KMS-11 (cell line): ENCODE measurements around the gene EFEMP1.

ENCODE experiments used
- H2AFZ ChIP-seq: fragments of 200-600 bp; sonication (generic); 2 replicates; pipeline ENCODE4 v1.6.1; 2016; ENCODE audit warnings: antibody characterized with exemption, mixed run types, low read depth
- H3K27ac ChIP-seq: fragments of 200-600 bp; sonication (generic); 2 replicates; pipeline ENCODE4 v1.6.1; 2016; ENCODE audit warnings: mild to moderate bottlenecking, mixed run types
- H3K27me3 ChIP-seq: fragments of 200-600 bp; sonication (generic); 2 replicates; pipeline ENCODE4 v1.6.1; 2017; ENCODE audit warnings: mild to moderate bottlenecking, low read depth, mixed run types, moderate library complexity; ENCODE audit not compliant: insufficient read depth
- H3K36me3 ChIP-seq: fragments of 200-600 bp; sonication (generic); 2 replicates; pipeline ENCODE4 v1.6.1; 2017; ENCODE audit warnings: mild to moderate bottlenecking, mixed run types; ENCODE audit not compliant: insufficient read depth
- H3K4me1 ChIP-seq: fragments of 200-600 bp; sonication (generic); 2 replicates; pipeline ENCODE4 v1.6.1; 2016; ENCODE audit warnings: mild to moderate bottlenecking, low read depth, mixed run types; ENCODE audit not compliant: poor library complexity, severe bottlenecking
- H3K4me2 ChIP-seq: fragments of 200-600 bp; sonication (generic); 2 replicates; pipeline ENCODE4 v1.7.0; 2016; ENCODE audit warnings: mild to moderate bottlenecking, mixed run types
- H3K4me3 ChIP-seq: fragments of 200-600 bp; sonication (generic); IDR thresholded peaks from 2 replicates; pipeline ENCODE4 v1.6.1; 2017; ENCODE audit warnings: low read depth, low read length, mixed read lengths; ENCODE audit not compliant: insufficient read depth
- H3K79me2 ChIP-seq: fragments of 200-600 bp; sonication (generic); 2 replicates; pipeline ENCODE4 v1.6.1; 2016; ENCODE audit warnings: low read depth, mixed run types; ENCODE audit not compliant: insufficient read depth
- H3K9ac ChIP-seq: fragments of 200-600 bp; sonication (generic); 2 replicates; pipeline ENCODE4 v1.6.1; 2016; ENCODE audit warnings: mild to moderate bottlenecking, mixed run types
- H4K20me1 ChIP-seq: fragments of 200-600 bp; sonication (generic); 2 replicates; pipeline ENCODE4 v1.6.1; 2016; ENCODE audit warnings: mild to moderate bottlenecking, mixed run types; ENCODE audit not compliant: insufficient read depth
- TF ChIP-seq, protein P1 (sequence below): fragments of 200-600 bp; sonication (generic); conservative IDR thresholded peaks from 2 replicates; pipeline ENCODE4 v1.6.1; 2017; ENCODE audit warnings: low read depth, mild to moderate bottlenecking, antibody characterized with exemption, low read length, moderate library complexity, mixed read lengths

EFEMP1 gene

DNA sequence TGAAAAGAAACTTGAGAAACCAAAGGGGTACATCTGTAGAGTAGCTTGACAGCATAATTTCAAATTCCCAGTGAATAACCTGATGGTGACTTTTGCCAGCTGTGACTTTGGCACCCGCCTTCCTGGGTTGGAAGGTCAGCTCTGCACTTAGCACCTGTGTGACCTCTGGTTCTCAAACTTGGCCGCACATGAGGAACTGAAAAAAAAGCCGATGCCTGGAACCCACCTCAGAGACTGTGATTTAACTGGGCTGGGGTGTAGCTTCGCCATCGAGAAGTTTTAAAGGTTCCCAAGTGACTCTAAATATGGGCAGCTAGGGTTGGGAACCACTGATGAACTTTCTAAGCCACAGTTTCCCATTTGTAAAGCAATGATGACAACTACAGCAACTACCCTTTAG, 6.5 kb downstream of the EFEMP1 start:
- H3K27me3 ChIP-seq = no peaks in the 10 kb centered on the region
- H4K20me1 ChIP-seq = no peaks in the 10 kb centered on the region
- no peak overlapping the region for H2AFZ ChIP-seq
- H3K36me3 ChIP-seq = no peaks in the 10 kb centered on the region
- no peak overlapping the region for H3K4me2 ChIP-seq
- TF ChIP-seq, protein P1, sequence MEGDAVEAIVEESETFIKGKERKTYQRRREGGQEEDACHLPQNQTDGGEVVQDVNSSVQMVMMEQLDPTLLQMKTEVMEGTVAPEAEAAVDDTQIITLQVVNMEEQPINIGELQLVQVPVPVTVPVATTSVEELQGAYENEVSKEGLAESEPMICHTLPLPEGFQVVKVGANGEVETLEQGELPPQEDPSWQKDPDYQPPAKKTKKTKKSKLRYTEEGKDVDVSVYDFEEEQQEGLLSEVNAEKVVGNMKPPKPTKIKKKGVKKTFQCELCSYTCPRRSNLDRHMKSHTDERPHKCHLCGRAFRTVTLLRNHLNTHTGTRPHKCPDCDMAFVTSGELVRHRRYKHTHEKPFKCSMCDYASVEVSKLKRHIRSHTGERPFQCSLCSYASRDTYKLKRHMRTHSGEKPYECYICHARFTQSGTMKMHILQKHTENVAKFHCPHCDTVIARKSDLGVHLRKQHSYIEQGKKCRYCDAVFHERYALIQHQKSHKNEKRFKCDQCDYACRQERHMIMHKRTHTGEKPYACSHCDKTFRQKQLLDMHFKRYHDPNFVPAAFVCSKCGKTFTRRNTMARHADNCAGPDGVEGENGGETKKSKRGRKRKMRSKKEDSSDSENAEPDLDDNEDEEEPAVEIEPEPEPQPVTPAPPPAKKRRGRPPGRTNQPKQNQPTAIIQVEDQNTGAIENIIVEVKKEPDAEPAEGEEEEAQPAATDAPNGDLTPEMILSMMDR = no peak
- no peak overlapping the region for H3K9ac ChIP-seq
- no peaks in the 10 kb centered on the region for H3K4me1 ChIP-seq
- no peak overlapping the region for H3K4me3 ChIP-seq
- H3K27ac ChIP-seq = no peak overlapping the region
- no peaks in the 10 kb centered on the region for H3K79me2 ChIP-seq

DNA sequence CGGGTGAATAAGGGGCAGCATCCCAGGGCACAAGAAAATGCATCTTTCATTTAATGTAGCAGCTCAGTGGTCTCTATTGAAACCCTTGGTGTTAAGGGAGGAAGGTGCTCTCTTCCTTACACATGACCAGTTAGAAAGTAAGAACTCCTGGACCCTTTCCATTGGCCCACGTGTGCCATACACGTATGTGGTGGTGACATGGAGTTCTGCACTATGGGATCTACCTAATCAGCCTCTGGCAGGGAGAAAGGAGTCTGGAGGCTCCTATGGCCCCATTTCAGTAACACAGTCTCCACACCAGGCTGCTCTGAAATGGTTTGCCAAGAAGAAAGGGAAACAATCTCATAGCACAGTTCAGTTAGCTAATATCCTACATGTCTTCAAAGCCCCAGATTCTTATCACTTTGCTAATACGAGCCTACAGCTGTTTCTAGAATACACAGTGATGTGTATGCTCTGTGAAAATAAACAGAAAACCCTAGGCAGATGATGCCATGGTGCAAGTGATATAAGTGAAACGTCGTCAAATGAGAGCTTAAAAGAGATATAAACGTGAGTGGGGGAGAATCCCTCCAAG, 7.0 kb downstream of the EFEMP1 start:
- no peaks in the 10 kb centered on the region for H4K20me1 ChIP-seq
- H3K27me3 ChIP-seq = no peaks in the 10 kb centered on the region
- no peaks in the 10 kb centered on the region for H3K4me1 ChIP-seq
- no peak overlapping the region for H2AFZ ChIP-seq
- no peak overlapping the region for H3K27ac ChIP-seq
- no peak overlapping the region for H3K4me2 ChIP-seq
- no peak overlapping the region for H3K4me3 ChIP-seq
- H3K36me3 ChIP-seq = no peaks in the 10 kb centered on the region
- no peak overlapping the region for H3K9ac ChIP-seq
- TF ChIP-seq, protein P1 = no peak
- no peaks in the 10 kb centered on the region for H3K79me2 ChIP-seq

DNA sequence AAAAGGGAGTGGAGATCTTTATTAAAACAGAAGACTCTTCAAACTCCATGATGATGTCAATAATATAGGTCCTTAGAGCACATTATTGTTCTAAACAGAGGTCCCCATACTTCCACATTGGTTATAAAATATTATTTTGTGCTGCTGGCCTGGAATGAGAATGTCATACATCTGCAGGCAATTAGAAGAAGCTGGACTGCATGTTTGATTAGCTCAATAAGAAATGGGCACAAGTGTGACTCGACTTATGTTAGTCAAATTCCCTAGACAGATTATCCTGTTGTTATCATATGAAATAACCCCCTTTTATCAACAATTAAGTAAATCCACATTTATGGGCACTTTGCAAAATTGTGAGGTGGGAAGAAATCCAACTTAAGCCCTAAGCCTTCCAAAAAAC, 8.8 kb downstream of the EFEMP1 start:
- no peaks in the 10 kb centered on the region for H3K27me3 ChIP-seq
- no peak overlapping the region for H2AFZ ChIP-seq
- no peak overlapping the region for H3K9ac ChIP-seq
- no peak overlapping the region for H3K27ac ChIP-seq
- TF ChIP-seq, protein P1 = no peak
- no peak overlapping the region for H3K4me3 ChIP-seq
- H3K4me1 ChIP-seq = no peaks in the 10 kb centered on the region
- no peaks in the 10 kb centered on the region for H3K79me2 ChIP-seq
- H4K20me1 ChIP-seq = no peaks in the 10 kb centered on the region
- no peaks in the 10 kb centered on the region for H3K36me3 ChIP-seq
- no peak overlapping the region for H3K4me2 ChIP-seq

DNA sequence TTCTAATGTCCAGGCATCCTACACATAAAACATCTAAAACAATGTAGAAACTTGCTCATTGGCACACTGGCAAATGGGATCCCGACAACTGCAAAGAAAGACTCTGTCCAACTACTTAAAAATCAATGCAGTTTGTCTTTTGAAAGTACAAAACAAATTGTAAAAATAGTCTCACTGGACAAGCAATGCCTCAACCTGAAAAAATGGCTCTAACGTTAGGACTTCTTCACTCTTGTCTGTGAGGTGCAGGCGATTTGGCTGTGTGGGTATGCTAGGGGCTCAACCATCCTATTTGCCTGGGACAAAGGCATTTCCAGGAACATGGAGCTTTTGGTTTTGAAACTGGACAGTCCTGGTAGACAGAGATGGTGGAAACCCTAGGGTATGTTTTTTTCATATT, 10.7 kb downstream of the EFEMP1 start:
- H4K20me1 ChIP-seq = no peaks in the 10 kb centered on the region
- H3K9ac ChIP-seq = no peak overlapping the region
- no peaks in the 10 kb centered on the region for H3K36me3 ChIP-seq
- no peak overlapping the region for H3K27ac ChIP-seq
- no peaks in the 10 kb centered on the region for H3K27me3 ChIP-seq
- H2AFZ ChIP-seq = no peak overlapping the region
- H3K4me1 ChIP-seq = no peaks in the 10 kb centered on the region
- no peaks in the 10 kb centered on the region for H3K79me2 ChIP-seq
- TF ChIP-seq, protein P1 = no peak
- no peak overlapping the region for H3K4me2 ChIP-seq
- no peak overlapping the region for H3K4me3 ChIP-seq

DNA sequence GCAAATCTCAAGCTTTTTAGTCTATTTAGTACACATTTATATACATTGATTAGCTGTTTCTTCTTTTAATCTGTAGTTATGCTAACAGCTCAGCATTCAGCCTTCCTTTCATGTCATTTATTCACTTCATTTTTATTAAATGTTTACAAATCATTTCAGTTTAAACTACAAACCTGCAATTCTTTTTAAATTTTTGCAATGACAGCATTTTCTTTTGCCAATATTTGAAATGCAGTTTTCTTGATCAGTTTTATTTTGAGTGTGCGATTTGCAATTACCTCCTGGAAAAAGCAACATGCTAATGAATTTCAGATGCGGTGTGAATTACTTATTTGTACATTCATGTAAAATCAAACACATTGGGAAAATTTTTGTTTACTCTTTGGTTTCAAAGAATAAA, 13.5 kb downstream of the EFEMP1 start:
- TF ChIP-seq, protein P1 = no peak
- no peaks in the 10 kb centered on the region for H3K27me3 ChIP-seq
- H3K4me3 ChIP-seq = no peak overlapping the region
- no peaks in the 10 kb centered on the region for H3K36me3 ChIP-seq
- H3K4me2 ChIP-seq = no peak overlapping the region
- H4K20me1 ChIP-seq = no peaks in the 10 kb centered on the region
- H2AFZ ChIP-seq = no peak overlapping the region
- H3K4me1 ChIP-seq = no peaks in the 10 kb centered on the region
- no peak overlapping the region for H3K27ac ChIP-seq
- H3K9ac ChIP-seq = no peak overlapping the region
- H3K79me2 ChIP-seq = no peaks in the 10 kb centered on the region
